C4-2B (cell line): ENCODE measurements around the gene KNCN.

ENCODE experiments used
- H3K27ac ChIP-seq: fragments of 450-650 bp; 2 replicates; pipeline ENCODE4 v1.5.1; 2017
- ZFX ChIP-seq: fragments of 450-650 bp; IDR thresholded peaks from 2 replicates; pipeline ENCODE4 v1.6.1; 2017
- TF ChIP-seq, protein P1 (sequence below): fragments of 450-650 bp; conservative IDR thresholded peaks from 2 replicates; pipeline ENCODE4 v1.5.1; 2017; ENCODE audit warnings: mild to moderate bottlenecking

Gene KNCN

DNA sequence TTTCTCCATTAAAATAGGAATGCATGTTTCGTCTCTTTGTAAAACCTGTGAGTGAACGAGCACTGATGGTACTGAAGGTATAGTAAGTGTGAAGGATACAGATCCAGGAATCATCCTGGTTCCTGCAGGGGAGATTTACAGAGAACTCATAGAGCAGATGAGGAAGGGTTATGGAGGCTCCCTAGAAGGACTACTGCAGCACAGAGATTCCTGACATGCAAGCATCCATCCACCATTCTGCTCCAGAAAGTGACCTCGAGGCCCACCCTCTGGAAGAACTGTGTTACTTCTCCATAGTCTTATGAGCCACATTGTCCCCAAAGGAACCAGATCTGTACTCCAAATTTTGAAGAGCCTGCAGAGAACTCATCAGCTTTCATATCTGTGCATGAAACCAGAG lies 38.1 kb upstream of the KNCN start:
- TF ChIP-seq, protein P1, sequence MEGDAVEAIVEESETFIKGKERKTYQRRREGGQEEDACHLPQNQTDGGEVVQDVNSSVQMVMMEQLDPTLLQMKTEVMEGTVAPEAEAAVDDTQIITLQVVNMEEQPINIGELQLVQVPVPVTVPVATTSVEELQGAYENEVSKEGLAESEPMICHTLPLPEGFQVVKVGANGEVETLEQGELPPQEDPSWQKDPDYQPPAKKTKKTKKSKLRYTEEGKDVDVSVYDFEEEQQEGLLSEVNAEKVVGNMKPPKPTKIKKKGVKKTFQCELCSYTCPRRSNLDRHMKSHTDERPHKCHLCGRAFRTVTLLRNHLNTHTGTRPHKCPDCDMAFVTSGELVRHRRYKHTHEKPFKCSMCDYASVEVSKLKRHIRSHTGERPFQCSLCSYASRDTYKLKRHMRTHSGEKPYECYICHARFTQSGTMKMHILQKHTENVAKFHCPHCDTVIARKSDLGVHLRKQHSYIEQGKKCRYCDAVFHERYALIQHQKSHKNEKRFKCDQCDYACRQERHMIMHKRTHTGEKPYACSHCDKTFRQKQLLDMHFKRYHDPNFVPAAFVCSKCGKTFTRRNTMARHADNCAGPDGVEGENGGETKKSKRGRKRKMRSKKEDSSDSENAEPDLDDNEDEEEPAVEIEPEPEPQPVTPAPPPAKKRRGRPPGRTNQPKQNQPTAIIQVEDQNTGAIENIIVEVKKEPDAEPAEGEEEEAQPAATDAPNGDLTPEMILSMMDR: no peak
- TF ChIP-seq ZFX: no peak
- H3K27ac ChIP-seq: no peak overlapping the region

DNA sequence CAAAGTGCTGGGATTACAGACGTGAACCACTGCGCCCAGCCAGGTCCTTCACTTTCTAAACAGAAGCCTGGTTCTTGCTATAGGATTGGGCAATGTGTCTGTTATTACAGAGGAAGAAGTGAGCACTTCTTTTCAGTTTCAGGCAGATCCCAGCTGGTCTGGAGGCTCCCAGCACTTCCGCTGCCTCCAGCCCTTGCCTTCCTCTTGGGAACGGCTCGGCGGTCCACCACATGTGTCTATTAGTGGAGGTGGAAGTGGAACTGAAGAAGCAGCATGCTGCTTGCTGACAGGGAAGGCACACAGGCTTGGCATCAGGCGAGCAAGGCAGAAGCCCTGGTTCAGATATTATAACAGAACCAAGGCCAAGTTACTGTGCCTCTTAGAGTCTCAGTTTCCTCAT lies 35.6 kb upstream of the KNCN start:
- H3K27ac ChIP-seq: no peak overlapping the region
- TF ChIP-seq, protein P1: no peak
- no peak for TF ChIP-seq ZFX

DNA sequence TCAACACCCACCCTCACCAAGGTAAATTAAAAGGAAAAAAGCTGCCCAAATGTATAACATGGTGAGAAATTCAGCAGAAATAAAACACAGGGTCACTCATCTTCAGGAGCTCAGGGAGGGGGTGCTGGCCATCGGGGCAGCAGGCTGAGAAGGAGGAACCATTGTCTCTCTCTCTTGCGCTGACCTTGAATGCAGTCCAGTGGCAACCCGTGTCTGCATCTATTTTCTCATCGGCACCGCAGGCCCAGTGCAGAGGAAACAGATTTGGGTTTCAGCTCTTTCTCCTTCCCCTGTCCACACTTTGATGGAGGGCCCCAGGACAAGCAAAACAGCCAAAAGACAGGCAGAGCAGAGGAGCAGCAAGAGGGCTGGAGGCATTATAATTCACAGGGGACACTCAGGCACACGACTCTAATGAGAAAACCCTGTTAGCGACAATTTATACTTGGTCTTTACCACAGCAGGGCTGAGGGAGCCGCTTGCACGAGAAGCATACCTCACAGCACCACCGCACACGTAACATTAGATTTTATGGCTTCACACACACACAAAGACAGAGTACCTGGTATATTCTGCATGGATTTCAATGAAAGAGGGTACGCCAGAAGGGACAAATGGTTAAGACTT lies 34.0 kb upstream of the KNCN start:
- H3K27ac ChIP-seq: no peak overlapping the region
- no peak for TF ChIP-seq ZFX
- TF ChIP-seq, protein P1: no peak

DNA sequence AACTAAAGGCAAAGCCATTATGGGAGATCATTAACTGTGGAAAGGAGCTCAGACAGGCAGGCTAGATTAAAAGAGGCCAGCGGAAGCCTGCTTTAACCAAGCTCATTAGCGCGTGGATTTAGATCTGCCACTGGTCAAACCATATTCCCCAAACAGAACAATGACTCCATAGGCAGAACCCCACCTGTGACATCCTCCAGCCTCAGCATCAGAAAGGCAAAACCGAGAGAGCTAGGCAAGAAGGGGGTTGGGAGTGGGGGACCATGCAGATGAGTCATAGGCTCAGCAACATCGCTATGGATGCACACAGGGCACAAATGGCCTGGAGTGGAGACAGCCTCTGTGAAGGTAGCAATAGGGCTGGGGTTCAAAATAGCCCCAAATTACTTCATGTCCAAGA lies 32.0 kb upstream of the KNCN start:
- no peak for TF ChIP-seq ZFX
- TF ChIP-seq, protein P1: no peak
- H3K27ac ChIP-seq: no peak overlapping the region

DNA sequence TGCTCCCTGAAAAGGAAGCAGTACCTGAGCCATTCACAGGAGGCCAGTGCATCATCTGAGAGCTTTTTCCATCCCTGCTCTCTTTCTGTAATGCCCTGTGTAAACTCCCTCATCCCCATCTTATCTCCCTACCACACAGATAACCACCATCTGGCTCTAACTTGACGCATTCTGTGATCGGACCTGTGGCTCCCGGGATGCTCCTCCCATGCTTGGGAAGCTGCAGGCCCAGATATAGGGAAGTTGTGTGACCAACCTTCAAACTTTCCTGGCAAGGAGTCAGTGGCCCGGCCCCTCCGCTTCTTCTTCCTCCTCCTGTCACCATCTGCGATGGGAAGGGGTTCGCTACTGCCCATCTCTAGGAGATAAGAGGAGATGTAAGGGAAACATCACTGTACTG lies 31.5 kb upstream of the KNCN start:
- H3K27ac ChIP-seq: no peak overlapping the region
- TF ChIP-seq ZFX: no peak
- TF ChIP-seq, protein P1: no peak

DNA sequence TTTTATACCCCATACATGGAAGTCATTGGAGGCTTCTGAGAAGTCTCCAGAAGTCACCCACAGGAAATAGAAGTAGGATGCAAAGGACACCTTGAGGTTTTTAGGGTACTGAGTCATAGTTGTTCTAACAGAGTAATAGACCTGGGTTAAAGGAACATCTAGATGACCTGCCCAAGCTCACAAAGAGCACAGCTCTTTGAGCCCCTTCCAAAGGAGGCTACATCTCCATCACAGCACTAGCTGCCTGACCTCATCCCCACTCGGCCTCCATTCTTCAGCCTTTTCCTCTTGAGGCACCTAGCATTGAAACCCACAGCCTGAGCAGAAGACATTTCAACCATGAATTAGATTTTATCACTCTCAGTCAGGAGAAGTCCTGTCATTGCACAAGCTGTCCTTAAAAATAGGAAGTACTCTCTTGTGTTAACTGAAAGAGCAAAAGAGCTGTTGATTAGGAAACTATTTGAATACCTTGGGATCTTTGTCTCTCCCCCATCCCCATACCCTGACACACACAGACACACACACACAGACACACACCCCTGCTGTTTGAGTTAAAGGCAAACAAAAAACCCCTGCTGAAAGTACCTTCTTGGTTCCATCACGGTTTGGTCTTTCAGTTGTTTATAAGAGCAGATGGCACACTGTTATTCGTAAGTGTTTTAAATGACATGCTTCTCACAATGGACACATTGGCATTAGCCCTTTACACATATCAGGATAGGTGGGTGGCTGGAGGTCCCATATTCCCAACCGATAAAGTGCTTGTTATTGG lies 30.4 kb upstream of the KNCN start:
- TF ChIP-seq ZFX: no peak
- TF ChIP-seq, protein P1: no peak
- no peak overlapping the region for H3K27ac ChIP-seq

DNA sequence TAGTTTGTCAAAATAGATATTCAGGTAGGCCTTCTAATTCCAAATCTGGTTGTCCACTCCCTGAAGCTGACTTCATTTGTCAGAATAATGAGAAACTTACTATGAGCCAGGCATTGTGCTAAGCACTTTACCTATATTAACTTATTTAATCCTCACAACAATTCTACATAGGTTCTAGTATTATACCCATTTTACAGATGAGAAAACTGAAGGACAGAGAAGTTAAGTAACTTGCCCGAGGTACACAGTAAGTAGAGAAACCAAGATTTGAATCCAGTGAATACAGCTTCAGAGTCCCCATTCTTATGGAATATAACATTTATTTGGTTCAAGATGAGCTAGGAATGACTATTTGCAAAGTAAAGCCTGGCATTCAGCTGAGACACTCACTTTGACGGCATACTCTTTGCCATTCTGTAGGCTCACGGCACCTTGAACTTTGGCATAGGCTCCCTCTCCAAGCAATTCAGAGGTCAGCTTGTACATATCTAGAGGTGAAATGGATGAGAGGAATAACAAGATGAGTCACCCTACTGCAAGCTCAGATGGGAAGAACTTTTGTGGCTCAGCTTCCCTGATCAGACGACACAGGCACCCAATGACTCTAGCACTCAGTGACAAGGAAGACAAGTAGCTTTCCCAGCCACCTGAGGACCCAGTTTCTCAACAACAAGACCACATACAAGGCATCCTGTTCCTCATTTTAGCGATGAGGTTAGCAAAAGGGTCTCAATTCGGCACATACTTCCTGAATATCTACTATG lies 28.9 kb upstream of the KNCN start:
- TF ChIP-seq, protein P1: no peak
- no peak for TF ChIP-seq ZFX
- H3K27ac ChIP-seq: no peak overlapping the region
